GM18505 (cell line): ENCODE results near the gene FKBP15.

ENCODE experiments used
- ATAC-seq: cut with Tn5 transposase; IDR thresholded peaks from one replicate; pipeline ENCODE4 v1.9.1; 2021; ENCODE audit not compliant: unreplicated experiment
- POLR2A ChIP-seq: IDR thresholded peaks from 4 replicates; pipeline ENCODE4 v1.6.1; 2011; ENCODE audit warnings: borderline replicate concordance; ENCODE audit not compliant: insufficient read depth, insufficient read length; ENCODE audit errors: extremely low read depth

Gene FKBP15

GRCh38 chr9:113185271-113185670 is 35.8 kb downstream of the FKBP15 start:
- no peak for TF ChIP-seq POLR2A
- no peak for ATAC-seq

- no peak for TF ChIP-seq POLR2A
- ATAC-seq: no peak
These were observed 36.5 kb downstream of the FKBP15 start for GRCh38 chr9:113184539-113184938.

- no peak for ATAC-seq
- TF ChIP-seq POLR2A: no peak
These were observed 37.1 kb downstream of the FKBP15 start for GRCh38 chr9:113183956-113184488.

- no peak for TF ChIP-seq POLR2A
- ATAC-seq: no peak
These were observed 39.9 kb downstream of the FKBP15 start for GRCh38 chr9:113181165-113181564.

GRCh38 chr9:113179839-113180238 is 41.2 kb downstream of the FKBP15 start:
- ATAC-seq: no peak
- TF ChIP-seq POLR2A: no peak

GRCh38 chr9:113178087-113178486 is 43.0 kb downstream of the FKBP15 start:
- no peak for TF ChIP-seq POLR2A
- no peak for ATAC-seq

- no peak for TF ChIP-seq POLR2A
- ATAC-seq: no peak
These were observed 43.8 kb downstream of the FKBP15 start for GRCh38 chr9:113177251-113177650.

GRCh38 chr9:113176803-113177202 is 44.3 kb downstream of the FKBP15 start:
- no peak for ATAC-seq
- no peak for TF ChIP-seq POLR2A

- TF ChIP-seq POLR2A: no peak
- ATAC-seq: no peak
These were observed 47.7 kb downstream of the FKBP15 start for GRCh38 chr9:113173341-113173740.

- ATAC-seq: no peak
- no peak for TF ChIP-seq POLR2A
These were observed 52.3 kb downstream of the FKBP15 start for GRCh38 chr9:113168809-113169208.

- no peak for ATAC-seq
- TF ChIP-seq POLR2A: no peak
These were observed 55.0 kb downstream of the FKBP15 start for GRCh38 chr9:113166039-113166438.

- no peak for TF ChIP-seq POLR2A
- ATAC-seq: no peak
These were observed 56.4 kb downstream of the FKBP15 start for GRCh38 chr9:113164536-113165300.

- no peak for ATAC-seq
- TF ChIP-seq POLR2A: no peak
These were observed 58.1 kb downstream of the FKBP15 start for GRCh38 chr9:113163001-113163400.

- TF ChIP-seq POLR2A: no peak
- no peak for ATAC-seq
These were observed 60.5 kb downstream of the FKBP15 start for GRCh38 chr9:113160571-113160970.
